ENCODE results near the gene APOBEC3F.
"Not testable (repeated sequence)": the region's sequence is repeated elsewhere in the genome, so short reads cannot be mapped to it uniquely, and the experiment has no call there.

Gene APOBEC3F

GRCh38 chr22:39040538-39041296, at the start of gene APOBEC3F:
TSS of gene APOBEC3F (plus strand) at chr22:39040864. CDS start at chr22:39040961, 97 bp downstream.
- DNase-seq: peak; percentile 87

- not testable (repeated sequence) for DNase-seq
Measured at GRCh38 chr22:38992871-38993371, 47.7 kb upstream of the APOBEC3F start.

- no peak for DNase-seq
Measured at GRCh38 chr22:38996105-38996504, 44.6 kb upstream of the APOBEC3F start.

GRCh38 chr22:38997518-38997917, 43.1 kb upstream of the APOBEC3F start:
- DNase-seq: no peak

GRCh38 chr22:39003165-39003638, 37.5 kb upstream of the APOBEC3F start:
- DNase-seq: peak; percentile 84

- DNase-seq: no peak
Measured at GRCh38 chr22:39007177-39007576, 33.5 kb upstream of the APOBEC3F start.

- DNase-seq: not testable (repeated sequence)
Measured at GRCh38 chr22:39008271-39008850, 32.3 kb upstream of the APOBEC3F start.

GRCh38 chr22:39010946-39011345, 29.7 kb upstream of the APOBEC3F start:
- DNase-seq: no peak

- DNase-seq: no peak
Measured at GRCh38 chr22:39012533-39013511, 27.8 kb upstream of the APOBEC3F start.

GRCh38 chr22:39013561-39013941, 27.1 kb upstream of the APOBEC3F start:
- not testable (repeated sequence) for DNase-seq

GRCh38 chr22:39013942-39014722, 26.5 kb upstream of the APOBEC3F start, which contains the start of gene APOBEC3C:
TSS of gene APOBEC3C (plus strand) at chr22:39014257. CDS start at chr22:39014363, 106 bp downstream.
- DNase-seq: peak; percentile 84

- DNase-seq: not testable (repeated sequence)
Measured at GRCh38 chr22:39014723-39015121, 25.9 kb upstream of the APOBEC3F start.

GRCh38 chr22:39016592-39016991, 24.1 kb upstream of the APOBEC3F start:
- DNase-seq: no peak

- no peak for DNase-seq
Measured at GRCh38 chr22:39017596-39018365, 22.9 kb upstream of the APOBEC3F start.

- not testable (repeated sequence) for DNase-seq
Measured at GRCh38 chr22:39020021-39020651, 20.5 kb upstream of the APOBEC3F start.

GRCh38 chr22:39021552-39022250, 19.0 kb upstream of the APOBEC3F start:
- no peak for DNase-seq

GRCh38 chr22:39024519-39025308, 15.9 kb upstream of the APOBEC3F start:
- DNase-seq: peak; percentile 56

- no peak for DNase-seq
Measured at GRCh38 chr22:39026509-39027150, 14.0 kb upstream of the APOBEC3F start.

GRCh38 chr22:39027717-39028116, 12.9 kb upstream of the APOBEC3F start:
- no peak for DNase-seq

Measured in CD4-positive, alpha-beta T cell treated with Interleukin-21 for 1 hour (primary cell).